ENCODE measurements around the gene EME1. TPM values are rescaled to one million over a fixed set of nuclear protein-coding genes. Genes with fewer than 3 reads are reported as not detected.

The EME1 gene, protein sequence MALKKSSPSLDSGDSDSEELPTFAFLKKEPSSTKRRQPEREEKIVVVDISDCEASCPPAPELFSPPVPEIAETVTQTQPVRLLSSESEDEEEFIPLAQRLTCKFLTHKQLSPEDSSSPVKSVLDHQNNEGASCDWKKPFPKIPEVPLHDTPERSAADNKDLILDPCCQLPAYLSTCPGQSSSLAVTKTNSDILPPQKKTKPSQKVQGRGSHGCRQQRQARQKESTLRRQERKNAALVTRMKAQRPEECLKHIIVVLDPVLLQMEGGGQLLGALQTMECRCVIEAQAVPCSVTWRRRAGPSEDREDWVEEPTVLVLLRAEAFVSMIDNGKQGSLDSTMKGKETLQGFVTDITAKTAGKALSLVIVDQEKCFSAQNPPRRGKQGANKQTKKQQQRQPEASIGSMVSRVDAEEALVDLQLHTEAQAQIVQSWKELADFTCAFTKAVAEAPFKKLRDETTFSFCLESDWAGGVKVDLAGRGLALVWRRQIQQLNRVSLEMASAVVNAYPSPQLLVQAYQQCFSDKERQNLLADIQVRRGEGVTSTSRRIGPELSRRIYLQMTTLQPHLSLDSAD
- 13.9 to 16.5 TPM (median 14.9 TPM) in 5 replicates for total RNA-seq (2022; extraction: Qiagen RNA extraction; ENCODE audit: low read depth)

DNA sequence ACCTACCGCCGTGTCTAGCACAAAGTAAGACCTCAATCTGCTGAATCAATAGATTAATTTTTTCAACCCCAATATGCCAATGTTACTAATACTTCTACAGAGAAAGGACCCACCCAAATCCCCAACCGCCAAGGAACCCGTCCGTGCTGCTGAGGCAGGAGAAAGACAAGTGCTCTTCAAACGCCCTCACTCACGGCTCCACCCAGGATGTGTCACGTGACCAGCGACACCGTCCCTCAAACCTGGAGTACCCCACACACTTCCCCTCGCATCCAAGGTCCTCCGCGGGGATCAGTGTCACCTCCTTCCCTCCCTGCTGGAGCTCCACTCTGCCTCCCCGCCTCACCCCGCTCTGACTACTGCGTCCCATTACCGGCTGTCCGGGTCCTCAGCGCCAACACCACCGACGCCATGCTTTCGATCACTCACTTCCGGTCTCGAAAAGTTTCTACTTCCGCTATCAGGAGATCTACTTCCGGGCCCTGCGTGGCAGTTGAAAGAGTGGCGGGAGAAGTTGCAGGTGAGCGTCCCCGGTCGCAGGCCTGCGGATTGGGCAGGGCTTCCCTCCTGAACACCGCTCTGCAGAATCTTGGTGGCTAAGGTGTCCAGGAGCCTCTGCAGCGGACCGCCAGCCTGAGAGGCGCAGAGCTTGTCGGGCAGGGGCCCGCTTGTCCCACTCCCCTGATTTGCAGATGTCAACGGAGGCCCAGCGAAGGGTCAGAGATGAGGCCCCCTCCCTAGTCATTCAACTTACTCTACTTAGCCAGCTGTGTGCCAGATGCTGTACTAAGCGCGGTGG lies at the start of gene EME1, which contains the start of gene MRPL27:
Gene EME1 (plus strand): TSS at position 472 of the 799 bp plus-strand sequence. CDS start 1,980 bp downstream, outside the sequence.
Gene MRPL27 (minus strand): TSS at position 427 of the 799 bp plus-strand sequence. CDS start 14 bp downstream, at position 413.

DNA sequence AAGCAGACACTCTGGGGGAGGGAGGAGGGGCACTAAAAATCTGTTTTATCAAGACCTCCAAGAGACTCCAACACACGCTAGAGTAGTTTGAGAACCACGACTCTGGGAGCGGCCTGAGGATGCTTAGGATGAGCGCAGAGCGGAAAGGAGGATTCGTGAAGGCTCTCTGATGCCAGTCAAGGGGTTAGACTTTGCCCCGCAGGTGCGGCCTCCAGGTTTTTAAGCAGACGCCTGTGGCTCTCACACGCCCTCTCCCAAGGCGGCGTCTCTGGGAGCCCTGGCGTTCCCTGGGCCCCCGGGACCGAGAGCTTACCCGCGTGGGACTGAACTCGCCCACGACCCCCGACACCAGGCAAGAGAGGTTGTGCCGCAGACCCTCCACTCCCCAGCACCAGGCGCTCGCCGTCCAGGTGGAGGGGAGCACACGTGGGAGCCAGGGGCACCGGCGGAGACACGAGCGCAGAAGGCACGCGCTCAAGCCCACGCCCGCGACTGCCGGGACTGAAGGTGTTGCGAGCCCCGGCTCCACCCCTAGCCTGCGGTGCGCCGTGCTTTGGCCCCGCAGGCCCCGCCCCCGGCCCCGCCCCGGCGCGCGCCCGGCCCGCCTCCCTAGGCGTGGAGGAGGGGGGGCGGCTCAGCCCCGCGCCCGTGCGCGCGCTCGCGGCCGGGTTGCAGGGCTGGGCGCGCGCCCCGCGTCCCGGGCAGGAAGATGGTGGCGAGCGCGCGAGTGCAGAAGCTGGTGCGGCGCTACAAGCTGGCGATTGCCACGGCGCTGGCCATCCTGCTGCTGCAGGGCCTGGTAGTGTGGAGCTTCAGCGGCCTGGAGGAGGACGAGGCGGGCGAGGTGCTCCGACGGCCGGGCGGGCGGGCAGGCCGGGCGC lies 27.4 kb upstream of the EME1 start, which contains the start of gene XYLT2:
Gene XYLT2 (plus strand): TSS at position 695 of the 881 bp plus-strand sequence. CDS start 15 bp downstream, at position 710.

DNA sequence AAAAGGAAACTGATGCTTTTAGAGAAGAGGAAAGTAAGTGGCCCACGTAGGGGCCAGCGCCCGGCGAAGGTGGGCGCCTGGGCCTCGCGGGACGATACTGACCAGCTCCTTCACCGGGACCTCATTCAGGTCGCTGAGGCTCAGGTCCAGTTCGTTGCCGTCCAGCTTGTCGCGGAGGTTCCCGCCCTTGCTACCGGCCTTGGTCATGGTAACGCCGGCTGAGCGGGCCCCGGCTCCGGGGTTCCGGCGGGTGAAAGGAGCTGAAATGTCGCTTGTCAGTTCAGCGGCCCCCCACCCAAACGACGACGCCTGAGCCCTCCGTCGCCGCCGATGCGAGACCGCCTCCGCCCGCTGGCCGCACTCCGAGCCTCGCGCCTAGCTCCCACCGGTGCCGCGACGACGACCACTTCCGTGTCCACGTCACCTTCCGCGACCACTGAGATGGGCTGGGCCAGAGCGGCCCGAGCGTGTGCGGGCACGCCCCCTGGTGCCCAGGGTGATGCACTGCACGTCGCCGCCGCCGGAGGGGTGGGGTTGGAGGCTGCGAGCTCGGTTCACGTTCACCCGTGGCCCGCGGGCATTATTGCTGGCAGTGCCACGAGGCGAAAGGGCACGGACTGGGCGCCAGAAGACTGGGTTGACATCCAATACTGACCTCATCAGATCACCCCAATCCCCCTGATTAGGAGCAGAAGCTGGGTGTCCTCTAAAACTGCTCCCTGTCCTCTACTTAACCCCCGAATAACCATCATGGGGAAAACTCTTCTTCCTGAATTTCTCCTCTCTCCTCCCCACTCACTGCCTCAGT lies 24.3 kb downstream of the EME1 start, which contains the start of gene LRRC59:
Gene LRRC59 (minus strand): TSS at position 413 of the 808 bp plus-strand sequence. CDS start 206 bp downstream, at position 207.

DNA sequence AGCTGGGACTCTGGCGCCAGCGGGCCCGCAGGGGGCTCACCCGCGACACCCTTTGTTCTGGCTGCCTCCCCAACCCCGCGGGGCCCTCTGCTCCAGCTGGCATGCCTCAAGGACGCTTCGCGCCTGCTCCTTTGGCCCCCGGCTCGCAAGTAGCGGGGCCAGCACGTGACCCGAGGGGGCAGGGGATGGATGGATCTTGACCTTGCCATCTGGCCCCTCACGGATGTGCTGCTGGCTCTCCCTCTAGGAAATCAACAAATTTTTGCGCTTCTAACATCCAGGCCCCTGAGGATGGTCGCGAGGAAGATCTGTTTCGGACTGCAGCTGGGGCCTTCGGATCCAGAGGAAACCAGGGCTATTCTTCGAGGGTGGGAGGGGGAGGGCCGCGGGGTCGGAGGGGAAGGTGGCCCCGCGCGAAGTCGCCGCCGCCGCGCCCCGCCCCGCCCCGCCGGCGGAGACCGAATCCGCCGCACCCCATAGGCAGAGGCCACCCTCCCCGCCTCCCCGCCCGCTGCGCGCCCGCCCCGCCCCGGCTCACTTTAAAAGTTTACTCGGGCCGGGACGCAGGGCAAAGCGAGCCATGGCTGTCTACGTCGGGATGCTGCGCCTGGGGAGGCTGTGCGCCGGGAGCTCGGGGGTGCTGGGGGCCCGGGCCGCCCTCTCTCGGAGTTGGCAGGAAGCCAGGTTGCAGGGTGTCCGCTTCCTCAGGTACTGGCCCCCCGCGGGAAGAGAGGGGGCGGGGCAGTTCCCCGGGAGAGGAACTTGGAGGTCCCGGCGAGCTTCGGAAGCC lies 52.8 kb downstream of the EME1 start, which contains the start of gene ACSF2:
Gene ACSF2 (plus strand): TSS at position 537 of the 790 bp plus-strand sequence. CDS start 44 bp downstream, at position 581.

Other genes starting within 250 kb of the EME1 start
- 0.18 to 0.88 TPM (median 0.38 TPM) in 5 replicates for gene SAMD14, start 243.1 kb upstream of the EME1 start, total RNA-seq (2022; extraction: Qiagen RNA extraction; ENCODE audit: low read depth)
- 44.5 to 63.0 TPM (median 59.3 TPM) in 5 replicates for gene PPP1R9B, start 222.6 kb upstream of the EME1 start, total RNA-seq (2022; extraction: Qiagen RNA extraction; ENCODE audit: low read depth)
- 1.1 to 2.3 TPM (median 2.0 TPM) in 4 of 5 replicates, not detected in the other for gene SGCA, start 207.2 kb upstream of the EME1 start, total RNA-seq (2022; extraction: Qiagen RNA extraction; ENCODE audit: low read depth)
- 4.6 to 9.7 TPM (median 6.6 TPM) in 5 replicates for gene COL1A1, start 171.6 kb upstream of the EME1 start, total RNA-seq (2022; extraction: Qiagen RNA extraction; ENCODE audit: low read depth)
- gene TMEM92, start 98.8 kb upstream of the EME1 start, total RNA-seq (2022; extraction: Qiagen RNA extraction; ENCODE audit: low read depth) = 21.2 to 28.6 TPM (median 23.5 TPM) in 5 replicates
- 18.9 to 23.7 TPM (median 21.4 TPM) in 5 replicates for gene XYLT2, start 27.1 kb upstream of the EME1 start, total RNA-seq (2022; extraction: Qiagen RNA extraction; ENCODE audit: low read depth)
- 137 to 172 TPM (median 142 TPM) in 5 replicates for gene MRPL27, start within 50 bp of the EME1 start, total RNA-seq (2022; extraction: Qiagen RNA extraction; ENCODE audit: low read depth)
- 223 to 243 TPM (median 236 TPM) in 5 replicates for gene LRRC59, start 24.3 kb downstream of the EME1 start, total RNA-seq (2022; extraction: Qiagen RNA extraction; ENCODE audit: low read depth)
- gene ACSF2, start 53.0 kb downstream of the EME1 start, total RNA-seq (2022; extraction: Qiagen RNA extraction; ENCODE audit: low read depth) = 10.0 to 15.4 TPM (median 14.3 TPM) in 5 replicates
- not detected in 5 replicates for gene CHAD, start 95.7 kb downstream of the EME1 start, total RNA-seq (2022; extraction: Qiagen RNA extraction; ENCODE audit: low read depth)
- 28.3 to 37.0 TPM (median 35.1 TPM) in 5 replicates for gene RSAD1, start 105.6 kb downstream of the EME1 start, total RNA-seq (2022; extraction: Qiagen RNA extraction; ENCODE audit: low read depth)
- gene MYCBPAP, start 135.2 kb downstream of the EME1 start, total RNA-seq (2022; extraction: Qiagen RNA extraction; ENCODE audit: low read depth) = 0.37 to 0.85 TPM (median 0.51 TPM) in 5 replicates
- gene EPN3, start 159.5 kb downstream of the EME1 start, total RNA-seq (2022; extraction: Qiagen RNA extraction; ENCODE audit: low read depth) = 0.09 to 0.64 TPM (median 0.23 TPM) in 5 replicates
- 67.9 to 86.8 TPM (median 81.2 TPM) in 5 replicates for gene SPATA20, start 173.9 kb downstream of the EME1 start, total RNA-seq (2022; extraction: Qiagen RNA extraction; ENCODE audit: low read depth)
- 3.7 to 5.4 TPM (median 4.7 TPM) in 5 replicates for gene CACNA1G, start 187.5 kb downstream of the EME1 start, total RNA-seq (2022; extraction: Qiagen RNA extraction; ENCODE audit: low read depth)